Mesodermal cell (in vitro differentiated cells): Measurements from ENCODE around the gene EVA1B.
A peak's percentile ranks its signal among the peaks of the same experiment; 100 is the strongest.

Experiments
- H3K27ac ChIP-seq: 2 replicates; pipeline ENCODE4 v1.7.0; 2013; ENCODE audit warnings: mild to moderate bottlenecking, low read depth, low read length, moderate library complexity; ENCODE audit not compliant: severe bottlenecking
- H3K36me3 ChIP-seq: 2 replicates; pipeline ENCODE4 v1.7.1; 2013; ENCODE audit warnings: mild to moderate bottlenecking, low read length, moderate library complexity; ENCODE audit not compliant: control insufficient read depth, insufficient read depth
- H3K4me1 ChIP-seq: one replicate; pipeline ENCODE4 v1.7.1; 2013; ENCODE audit warnings: mild to moderate bottlenecking, low read length; ENCODE audit not compliant: insufficient read depth, control insufficient read depth, poor library complexity, severe bottlenecking
- H3K4me3 ChIP-seq: 2 replicates; pipeline ENCODE4 v1.7.0; 2013; ENCODE audit warnings: low read length, control low read depth, mild to moderate bottlenecking; ENCODE audit not compliant: insufficient read depth, poor library complexity, severe bottlenecking; ENCODE audit errors: extremely low read depth
- H3K9me3 ChIP-seq: 2 replicates; pipeline ENCODE4 v1.7.1; 2013; ENCODE audit warnings: mild to moderate bottlenecking, low read length, moderate library complexity; ENCODE audit not compliant: control insufficient read depth
- WGBS, 2 experiments: methylation state at CpG; one replicate each; pipeline ENCODE4 v1.1.5; 2013; ENCODE audit warnings: missing lambda C conversion rate in 2 of 2; ENCODE audit not compliant: insufficient coverage in 2 of 2; 5-methylcytosine and 5-hydroxymethylcytosine counted together

EVA1B gene

GRCh38 chr1:36307601-36308330 is 15.7 kb downstream of the EVA1B start:
- 85 to 90% methylated on average over 4 to 7 of the region's 10 CpGs for WGBS, 2 experiments
- Histone ChIP-seq H3K4me3 (peak overlapping the region; percentile 46), H3K27ac (no peak overlapping the region), H3K9me3 (no peaks in the 10 kb centered on the region), H3K4me1 (peaks cover 20% of the 10 kb centered on the region), H3K36me3 (peaks cover 60% of the 10 kb centered on the region)

GRCh38 chr1:36306902-36307456 is 16.5 kb downstream of the EVA1B start:
- Histone ChIP-seq H3K9me3 (no peaks in the 10 kb centered on the region), H3K4me3 (peak overlapping the region; percentile 46), H3K36me3 (peaks cover 63% of the 10 kb centered on the region), H3K27ac (peak overlapping the region; percentile 53), H3K4me1 (peaks cover 20% of the 10 kb centered on the region)
- WGBS, 2 experiments = 2 to 3% methylated on average over 32 to 45 of the region's 46 CpGs

- Histone ChIP-seq H3K4me1 (peaks cover 20% of the 10 kb centered on the region), H3K36me3 (peaks cover 65% of the 10 kb centered on the region), H3K27ac (peak within 1 kb of the TSS; percentile 54), H3K9me3 (no peaks in the 10 kb centered on the region), H3K4me3 (peak within 1 kb of the TSS; percentile 46)
- WGBS, 2 experiments = 5 to 8% methylated on average over 48 to 56 of the region's 65 CpGs
These were observed 17.1 kb downstream of the EVA1B start, which contains the start of gene SH3D21 for GRCh38 chr1:36306210-36306901. SH3D21 (plus strand) TSS chr1:36306368; CDS start chr1:36306421, 53 bp downstream.

GRCh38 chr1:36305915-36306209 is 17.6 kb downstream of the EVA1B start:
- H3K36me3 ChIP-seq = peaks cover 68% of the 10 kb centered on the region
- H3K4me1 ChIP-seq = peaks cover 20% of the 10 kb centered on the region
- peak overlapping the region; percentile 46 for H3K4me3 ChIP-seq
- no peaks in the 10 kb centered on the region for H3K9me3 ChIP-seq
- 50 to 57% methylated on average over 1 to 5 of the region's 7 CpGs for WGBS, 2 experiments
- peak overlapping the region; percentile 54 for H3K27ac ChIP-seq

- no peaks in the 10 kb centered on the region for H3K9me3 ChIP-seq
- H3K4me1 ChIP-seq = peaks cover 20% of the 10 kb centered on the region
- 95 to 100% methylated on average over 7 of the region's 10 CpGs for WGBS, 2 experiments
- no peak overlapping the region for H3K4me3 ChIP-seq
- peak overlapping the region; percentile 54 for H3K27ac ChIP-seq
- peaks cover 69% of the 10 kb centered on the region for H3K36me3 ChIP-seq
These were observed 18.2 kb downstream of the EVA1B start for GRCh38 chr1:36304970-36305914.

- 88 to 94% methylated on average over 5 to 6 of the region's 7 CpGs for WGBS, 2 experiments
- no peak overlapping the region for H3K27ac ChIP-seq
- peaks cover 20% of the 10 kb centered on the region for H3K4me1 ChIP-seq
- H3K36me3 ChIP-seq = peaks cover 74% of the 10 kb centered on the region
- no peaks in the 10 kb centered on the region for H3K9me3 ChIP-seq
- no peak overlapping the region for H3K4me3 ChIP-seq
These were observed 18.9 kb downstream of the EVA1B start for GRCh38 chr1:36304521-36304920.

- no peak overlapping the region for H3K4me3 ChIP-seq
- H3K27ac ChIP-seq = no peak overlapping the region
- peaks cover 73% of the 10 kb centered on the region for H3K36me3 ChIP-seq
- 96 to 98% methylated on average over 10 to 15 of the region's 23 CpGs for WGBS, 2 experiments
- peaks cover 20% of the 10 kb centered on the region for H3K4me1 ChIP-seq
- H3K9me3 ChIP-seq = no peaks in the 10 kb centered on the region
These were observed 19.6 kb downstream of the EVA1B start for GRCh38 chr1:36303650-36304360.

GRCh38 chr1:36303244-36303643 is 20.2 kb downstream of the EVA1B start:
- Histone ChIP-seq H3K4me1 (peaks cover 20% of the 10 kb centered on the region), H3K9me3 (no peaks in the 10 kb centered on the region), H3K27ac (no peak overlapping the region), H3K36me3 (peaks cover 73% of the 10 kb centered on the region), H3K4me3 (no peak overlapping the region)
- WGBS, 2 experiments = 85 to 100% methylated on average over 2 of the region's 5 CpGs

- H3K4me3 ChIP-seq = no peak overlapping the region
- no peak overlapping the region for H3K27ac ChIP-seq
- peaks cover 12% of the 10 kb centered on the region for H3K4me1 ChIP-seq
- WGBS, 2 experiments = no CpG with 5 or more reads among the region's 1 CpG
- H3K36me3 ChIP-seq = peaks cover 88% of the 10 kb centered on the region
- no peaks in the 10 kb centered on the region for H3K9me3 ChIP-seq
These were observed 22.2 kb downstream of the EVA1B start for GRCh38 chr1:36301220-36301619.

GRCh38 chr1:36300526-36300925 is 22.9 kb downstream of the EVA1B start:
- no CpG with 5 or more reads among the region's 1 CpG for WGBS, 2 experiments
- peaks cover 5% of the 10 kb centered on the region for H3K4me1 ChIP-seq
- no peak overlapping the region for H3K4me3 ChIP-seq
- H3K9me3 ChIP-seq = no peaks in the 10 kb centered on the region
- peaks cover 93% of the 10 kb centered on the region for H3K36me3 ChIP-seq
- H3K27ac ChIP-seq = no peak overlapping the region
